IPS-15b (cell line): ENCODE results near the gene ZNF410.
"Not testable (repeated sequence)": the region's sequence is repeated elsewhere in the genome, so short reads cannot be mapped to it uniquely, and the experiment has no call there.

Source experiments
- H3K27me3 ChIP-seq: one replicate; pipeline ENCODE4 v1.6.1; 2013; ENCODE audit warnings: low read length; ENCODE audit not compliant: control insufficient read depth, insufficient read depth
- H3K36me3 ChIP-seq: one replicate; pipeline ENCODE4 v1.6.1; 2013; ENCODE audit warnings: low read length; ENCODE audit not compliant: control insufficient read depth, insufficient read depth
- H3K4me1 ChIP-seq: one replicate; pipeline ENCODE4 v1.6.1; 2013; ENCODE audit warnings: mild to moderate bottlenecking, low read length; ENCODE audit not compliant: control insufficient read depth, insufficient read depth
- H3K4me3 ChIP-seq: one replicate; pipeline ENCODE4 v1.5.1; 2013; ENCODE audit warnings: low read depth, low read length
- H3K9ac ChIP-seq: one replicate; pipeline ENCODE4 v1.6.1; 2013; ENCODE audit warnings: low read depth, mild to moderate bottlenecking, low read length
- H3K9me3 ChIP-seq: one replicate; pipeline ENCODE4 v1.6.1; 2013; ENCODE audit warnings: mild to moderate bottlenecking, low read length; ENCODE audit not compliant: control insufficient read depth, insufficient read depth

The ZNF410 gene

GRCh38 chr14:73887694-73888459 is 1.2 kb downstream of the ZNF410 start:
- H3K4me3 ChIP-seq: peak overlapping the region; percentile 94
- H3K9ac ChIP-seq: peak overlapping the region; percentile 89
- no peaks in the 10 kb centered on the region for H3K9me3 ChIP-seq

GRCh38 chr14:73888460-73888725 is 1.7 kb downstream of the ZNF410 start:
- H3K9me3 ChIP-seq: no peaks in the 10 kb centered on the region
- no peak overlapping the region for H3K9ac ChIP-seq
- no peaks in the 10 kb centered on the region for H3K4me1 ChIP-seq
- no peaks in the 10 kb centered on the region for H3K27me3 ChIP-seq
- H3K36me3 ChIP-seq: no peaks in the 10 kb centered on the region
- no peak overlapping the region for H3K4me3 ChIP-seq

More at GRCh38 chr14:73887694-73888459, 1.2 kb downstream of the ZNF410 start:
- Histone ChIP-seq H3K36me3 (no peaks in the 10 kb centered on the region), H3K27me3 (no peaks in the 10 kb centered on the region), H3K4me1 (no peaks in the 10 kb centered on the region)

- Histone ChIP-seq H3K27me3 (no peaks in the 10 kb centered on the region), H3K36me3 (no peaks in the 10 kb centered on the region), H3K9ac (no peak overlapping the region), H3K4me1 (no peaks in the 10 kb centered on the region), H3K4me3 (no peak overlapping the region), H3K9me3 (no peaks in the 10 kb centered on the region)
Observed at GRCh38 chr14:73888971-73889370, 2.3 kb downstream of the ZNF410 start.

- no peaks in the 10 kb centered on the region for H3K4me1 ChIP-seq
- H3K9me3 ChIP-seq: no peaks in the 10 kb centered on the region
- no peak overlapping the region for H3K4me3 ChIP-seq
- H3K9ac ChIP-seq: no peak overlapping the region
- H3K27me3 ChIP-seq: no peaks in the 10 kb centered on the region
- H3K36me3 ChIP-seq: no peaks in the 10 kb centered on the region
Observed at GRCh38 chr14:73889376-73889775, 2.7 kb downstream of the ZNF410 start.

DNA sequence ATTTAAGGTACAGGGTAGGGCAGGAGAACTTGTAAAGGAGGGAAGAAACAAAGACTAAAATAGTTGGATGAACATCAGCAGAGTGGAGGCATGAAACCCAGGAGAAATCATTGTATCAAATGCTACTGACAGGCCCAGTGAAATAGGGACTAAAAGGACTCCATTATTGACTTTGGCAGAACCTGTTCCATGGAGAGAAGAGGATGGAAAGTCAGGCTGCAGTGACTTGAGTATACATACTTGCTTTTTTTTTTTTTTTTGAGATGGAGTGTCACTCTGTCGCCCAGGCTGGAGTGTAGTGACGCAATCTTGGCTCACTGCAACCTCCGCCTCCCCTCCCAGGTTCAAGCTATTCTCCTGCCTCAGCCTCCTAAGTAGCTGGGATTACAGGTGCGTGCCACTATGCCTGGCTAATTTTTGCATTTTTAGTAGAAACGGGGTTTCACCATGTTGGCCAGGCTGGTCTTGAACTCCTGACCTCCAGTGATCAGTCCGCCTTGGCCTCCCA is 7.6 kb downstream of the ZNF410 start:
- not testable (repeated sequence) for H3K4me3 ChIP-seq, H3K9me3 ChIP-seq, H3K4me1 ChIP-seq, H3K9ac ChIP-seq, H3K27me3 ChIP-seq
- peaks cover 10% of the 10 kb centered on the region for H3K36me3 ChIP-seq

- H3K36me3 ChIP-seq: peaks cover 13% of the 10 kb centered on the region
- no peak overlapping the region for H3K9ac ChIP-seq
- no peaks in the 10 kb centered on the region for H3K27me3 ChIP-seq
- H3K4me1 ChIP-seq: no peaks in the 10 kb centered on the region
- no peaks in the 10 kb centered on the region for H3K9me3 ChIP-seq
- H3K4me3 ChIP-seq: no peak overlapping the region
Observed at GRCh38 chr14:73895939-73896338, 9.3 kb downstream of the ZNF410 start.

DNA sequence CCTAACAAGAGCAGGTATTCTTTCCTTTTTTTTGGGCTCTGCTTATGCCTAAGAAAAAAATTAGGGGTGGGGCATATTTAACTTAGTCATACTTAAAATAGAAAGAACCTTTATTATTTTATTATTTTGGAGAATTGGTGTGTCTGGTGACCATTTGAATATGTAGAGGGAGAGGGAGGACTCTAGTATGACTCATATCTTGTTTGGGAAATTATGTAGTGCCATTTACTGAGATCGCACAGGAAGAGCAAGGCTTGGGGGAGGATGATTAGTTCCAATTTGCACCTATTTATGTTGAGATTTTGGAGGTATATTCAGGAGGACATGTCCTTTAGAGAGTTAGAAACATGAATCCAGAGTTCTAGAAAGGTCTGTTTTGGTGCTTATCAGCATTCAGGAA is 9.9 kb downstream of the ZNF410 start:
- H3K9ac ChIP-seq: no peak overlapping the region
- no peaks in the 10 kb centered on the region for H3K4me1 ChIP-seq
- no peak overlapping the region for H3K4me3 ChIP-seq
- H3K27me3 ChIP-seq: no peaks in the 10 kb centered on the region
- peaks cover 13% of the 10 kb centered on the region for H3K36me3 ChIP-seq
- H3K9me3 ChIP-seq: no peaks in the 10 kb centered on the region

GRCh38 chr14:73903028-73903427 is 16.4 kb downstream of the ZNF410 start:
- no peaks in the 10 kb centered on the region for H3K9me3 ChIP-seq
- H3K4me3 ChIP-seq: no peak overlapping the region
- H3K4me1 ChIP-seq: no peaks in the 10 kb centered on the region
- no peaks in the 10 kb centered on the region for H3K27me3 ChIP-seq
- H3K9ac ChIP-seq: no peak overlapping the region
- H3K36me3 ChIP-seq: peaks cover 9% of the 10 kb centered on the region

DNA sequence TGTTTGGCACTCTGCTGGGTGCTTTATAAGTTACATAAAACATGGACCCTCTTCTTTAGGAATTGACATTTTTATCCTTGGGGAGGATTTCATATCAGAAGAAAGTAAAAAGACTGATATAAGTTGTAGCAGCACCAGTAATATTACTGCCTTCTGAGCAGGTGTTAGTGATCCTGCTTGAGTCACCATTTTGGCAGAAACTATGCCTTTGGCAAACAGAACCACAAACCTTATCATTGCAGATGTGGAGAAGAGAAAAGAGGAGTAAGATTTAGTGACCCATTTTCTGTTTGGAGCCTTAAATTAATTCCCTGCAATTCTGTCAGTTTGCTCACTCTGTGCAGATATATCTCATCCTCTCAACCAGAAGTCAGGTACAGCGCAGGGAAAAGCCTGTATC is 23.0 kb downstream of the ZNF410 start:
- no peaks in the 10 kb centered on the region for H3K9me3 ChIP-seq
- no peak overlapping the region for H3K4me3 ChIP-seq
- peaks cover 6% of the 10 kb centered on the region for H3K36me3 ChIP-seq
- no peak overlapping the region for H3K9ac ChIP-seq
- no peaks in the 10 kb centered on the region for H3K27me3 ChIP-seq
- no peaks in the 10 kb centered on the region for H3K4me1 ChIP-seq

- H3K4me1 ChIP-seq: no peaks in the 10 kb centered on the region
- no peaks in the 10 kb centered on the region for H3K27me3 ChIP-seq
- no peaks in the 10 kb centered on the region for H3K9me3 ChIP-seq
- no peak overlapping the region for H3K4me3 ChIP-seq
- no peaks in the 10 kb centered on the region for H3K36me3 ChIP-seq
- H3K9ac ChIP-seq: no peak overlapping the region
Observed at GRCh38 chr14:73913256-73913655, 26.6 kb downstream of the ZNF410 start.

DNA sequence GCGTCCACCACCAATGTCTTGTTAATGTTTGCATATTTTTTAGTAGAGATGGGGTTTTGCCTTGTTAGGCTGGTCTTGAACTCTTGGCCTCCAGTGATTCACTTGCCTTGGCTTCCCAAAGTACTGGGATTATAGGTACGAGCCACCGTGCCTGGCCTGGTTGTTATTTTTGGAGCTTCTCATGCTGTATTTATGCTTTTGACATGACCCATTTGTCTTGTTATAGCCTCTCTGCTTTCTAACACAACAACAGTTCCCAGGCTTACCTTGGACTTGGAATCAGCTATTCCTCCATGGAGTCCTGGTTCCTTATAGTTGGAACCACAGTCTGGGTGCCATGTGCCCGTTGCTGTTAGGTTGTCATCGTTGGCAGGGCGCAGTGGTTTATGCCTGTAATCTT is 29.7 kb downstream of the ZNF410 start:
- Histone ChIP-seq H3K36me3 (peaks cover 4% of the 10 kb centered on the region), H3K9me3 (no peaks in the 10 kb centered on the region), H3K27me3 (no peaks in the 10 kb centered on the region), H3K4me1 (no peaks in the 10 kb centered on the region), H3K4me3 (no peak overlapping the region), H3K9ac (no peak overlapping the region)

- not testable (repeated sequence) for H3K4me3 ChIP-seq, H3K9me3 ChIP-seq, H3K4me1 ChIP-seq, H3K27me3 ChIP-seq, H3K9ac ChIP-seq, H3K36me3 ChIP-seq
Observed at GRCh38 chr14:73919457-73919856, 32.8 kb downstream of the ZNF410 start.
